ENCODE data around the gene ABCC8. TPM values are rescaled to one million over a fixed set of nuclear protein-coding genes. Genes with fewer than 3 reads are reported as not detected.

Gene ABCC8
- total and polyA plus RNA-seq, 2 of the 8 experiments (the other 6 are each of a cell fraction or from before 2014, with no cell fraction given), result 3.7 to 4.9 TPM

DNA sequence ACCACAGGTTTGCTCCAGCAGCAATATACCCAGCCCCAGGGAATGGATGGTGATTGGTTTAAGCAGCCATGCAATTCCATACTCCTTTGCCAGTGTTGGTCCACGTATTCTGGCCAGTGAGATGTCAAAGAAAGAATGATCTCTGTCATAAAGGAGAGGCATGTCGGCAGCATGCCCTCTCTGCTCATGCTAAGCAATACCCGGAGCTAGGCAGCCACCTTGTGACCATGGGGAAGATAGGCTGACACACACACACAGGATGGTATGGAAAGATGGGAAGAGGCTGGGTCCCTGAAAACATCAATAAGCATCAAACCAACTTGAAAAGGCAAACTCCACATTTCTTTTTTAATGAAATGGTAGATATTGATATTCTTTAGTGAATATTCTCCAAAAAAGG is 5.1 kb downstream of the ABCC8 start:
- 87% methylated on average over 3 of the region's 3 CpGs; no CpG with 5 or more reads in 1 of the 2 experiments for WGBS, 2 experiments (ENCODE audit: extremely low coverage in 1 of 2, insufficient coverage in 1 of 2, insufficient read length in 1 of 2, insufficient replicate concordance in 2 of 2, low coverage in 1 of 2, low lambda C conversion rate in 2 of 2, missing lambda C conversion rate in 1 of 2)
- Histone ChIP-seq H3K9me3 (ENCODE audit: insufficient read depth in 2 of 2, low read depth in 1 of 2, low read length in 1 of 2) (no peaks in the 10 kb centered on the region), H4K5ac (ENCODE audit: insufficient read length, low read depth, low read length) (no peak overlapping the region)

More for the DNA sequence above, 5.1 kb downstream of the ABCC8 start:
- H4K91ac ChIP-seq (replicated peaks; ENCODE audit: insufficient read length, low read length), result no peak overlapping the region
- no peak overlapping the region for H3K4me2 ChIP-seq (ENCODE audit: insufficient read depth in 1 of 2, low read depth in 2 of 2, low read length in 2 of 2)
- no peak overlapping the region for H3K14ac ChIP-seq (ENCODE audit: insufficient read length)
- no peaks in the 10 kb centered on the region for H3K36me3 ChIP-seq (ENCODE audit: control insufficient read depth in 2 of 4, insufficient read depth in 4 of 4, low read length in 3 of 4)
- H3K56ac ChIP-seq (replicated peaks; ENCODE audit: insufficient read length, low read depth, low read length), result no peak overlapping the region
- no peak overlapping the region for H2BK12ac ChIP-seq (ENCODE audit: low read depth, low read length)
- CTCF ChIA-PET (ENCODE audit: partially characterized antibody), result interaction anchor here (0.8 to 10.1 kb wide), 18 partner anchors 11 to 254 kb away, joined by 3 to 111 read pairs (median 5); partner anchors contain the start of gene KCNJ11
- no peak overlapping the region for H2BK120ac ChIP-seq (replicated peaks; ENCODE audit: low read depth, low read length)
- TF ChIP-seq RAD21 (IDR thresholded peaks at IDR 0.05 in 1 of 2, conservative IDR thresholded peaks at IDR 0.05 in 1 of 2; ENCODE audit: low read depth in 2 of 2, low read length in 2 of 2) (peak; percentile 18 to 31; a peak in 2 of 4 replicates), BRCA1 (IDR thresholded peaks at IDR 0.05; ENCODE audit: low read depth, low read length) (no peak), CBX5 (IDR thresholded peaks at IDR 0.05; ENCODE audit: low read depth, low read length) (no peak), ATF2 (IDR thresholded peaks at IDR 0.05; ENCODE audit: low read length) (no peak)
- TF ChIP-seq, protein P1, sequence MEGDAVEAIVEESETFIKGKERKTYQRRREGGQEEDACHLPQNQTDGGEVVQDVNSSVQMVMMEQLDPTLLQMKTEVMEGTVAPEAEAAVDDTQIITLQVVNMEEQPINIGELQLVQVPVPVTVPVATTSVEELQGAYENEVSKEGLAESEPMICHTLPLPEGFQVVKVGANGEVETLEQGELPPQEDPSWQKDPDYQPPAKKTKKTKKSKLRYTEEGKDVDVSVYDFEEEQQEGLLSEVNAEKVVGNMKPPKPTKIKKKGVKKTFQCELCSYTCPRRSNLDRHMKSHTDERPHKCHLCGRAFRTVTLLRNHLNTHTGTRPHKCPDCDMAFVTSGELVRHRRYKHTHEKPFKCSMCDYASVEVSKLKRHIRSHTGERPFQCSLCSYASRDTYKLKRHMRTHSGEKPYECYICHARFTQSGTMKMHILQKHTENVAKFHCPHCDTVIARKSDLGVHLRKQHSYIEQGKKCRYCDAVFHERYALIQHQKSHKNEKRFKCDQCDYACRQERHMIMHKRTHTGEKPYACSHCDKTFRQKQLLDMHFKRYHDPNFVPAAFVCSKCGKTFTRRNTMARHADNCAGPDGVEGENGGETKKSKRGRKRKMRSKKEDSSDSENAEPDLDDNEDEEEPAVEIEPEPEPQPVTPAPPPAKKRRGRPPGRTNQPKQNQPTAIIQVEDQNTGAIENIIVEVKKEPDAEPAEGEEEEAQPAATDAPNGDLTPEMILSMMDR (IDR thresholded peaks at IDR 0.05; ENCODE audit: control extremely low read depth in 1 of 3, insufficient read depth in 1 of 3, low read depth in 1 of 3, low read length in 3 of 3), result peak in 1 of 3 experiments; percentile 13; a peak in 1 of 4 replicates
- peaks cover 25 to 32% (median 32%) of the 10 kb centered on the region in 4 experiments for H3K27me3 ChIP-seq (replicated peaks in 1 of 4; ENCODE audit: control insufficient read depth in 3 of 4, extremely low read depth in 1 of 4, insufficient read depth in 3 of 4, low read length in 3 of 4)
- no peak overlapping the region for H2BK20ac ChIP-seq (ENCODE audit: low read length)
- H3K18ac ChIP-seq (ENCODE audit: extremely low read depth, low read length), result no peak overlapping the region
- no peak overlapping the region for H3K23ac ChIP-seq (ENCODE audit: insufficient read length)
- H2BK15ac ChIP-seq (ENCODE audit: low read length), result no peak overlapping the region
- H2AK5ac ChIP-seq (ENCODE audit: low read depth, low read length), result no peak overlapping the region
- no peaks in the 10 kb centered on the region for H3K79me1 ChIP-seq (ENCODE audit: low read depth, low read length)
- H3K27ac ChIP-seq (ENCODE audit: low read depth, low read length), result no peak overlapping the region
- no peak overlapping the region for H2BK5ac ChIP-seq (ENCODE audit: low read depth, low read length)
- FAIRE-seq, result no peak
- peaks cover 2 to 4% of the 10 kb centered on the region in 2 experiments for H4K20me1 ChIP-seq (replicated peaks in 1 of 2; ENCODE audit: control insufficient read depth in 1 of 2, insufficient read depth in 2 of 2, low read length in 2 of 2)
- no peak for DNase-seq (ENCODE audit: low read depth in 1 of 2, low spot score in 2 of 2)
- H4K8ac ChIP-seq (ENCODE audit: extremely low read depth, insufficient read depth, low read length), result no peak overlapping the region
- H3K79me2 ChIP-seq (ENCODE audit: control insufficient read depth in 1 of 2, insufficient read depth in 2 of 2, low read length in 2 of 2), result no peaks in the 10 kb centered on the region
- no peak overlapping the region for H3K4ac ChIP-seq (replicated peaks; ENCODE audit: insufficient read length, low read depth, low read length)
- H3K4me1 ChIP-seq (replicated peaks in 1 of 4; ENCODE audit: control insufficient read depth in 3 of 4, insufficient read depth in 4 of 4, low read length in 3 of 4), result peaks cover 0 to 10% (median 3%) of the 10 kb centered on the region in 4 experiments; a peak in 4 of 7 replicates
- POLR2A ChIA-PET (ENCODE audit: partially characterized antibody), result no interaction called here
- H3K9ac ChIP-seq (replicated peaks in 1 of 4; ENCODE audit: extremely low read depth in 1 of 4, low read depth in 3 of 4, low read length in 3 of 4), result no peak overlapping the region
- peaks cover 7% of the 10 kb centered on the region; the same call in 1 of the 2 replicates for H3K23me2 ChIP-seq (ENCODE audit: low read depth, low read length)
- H3K4me3 ChIP-seq (ENCODE audit: extremely low read depth in 1 of 4, insufficient read depth in 2 of 4, low read depth in 3 of 4, low read length in 4 of 4), result no peak overlapping the region
- no peak overlapping the region for H2AFZ ChIP-seq (ENCODE audit: low read length)
